H1 (cell line): ENCODE results near the gene BCAP31.

Source experiments
- ZNF274 ChIP-seq: IDR thresholded peaks from 2 replicates; pipeline ENCODE4 v1.7.0; 2012; ENCODE audit warnings: low read length, borderline replicate concordance; ENCODE audit errors: extremely low read depth
- TF ChIP-seq, protein P1 (sequence below), 3 experiments: IDR thresholded peaks; 1 replicate in 2 of 3; 2 replicates in 1 of 3; pipeline versions ENCODE4 v1.5.1 to v1.6.1; 2011; ENCODE audit warnings: low read length in 3 of 3, mild to moderate bottlenecking in 3 of 3, inconsistent platforms in 2 of 3, low read depth in 1 of 3, moderate library complexity in 1 of 3; ENCODE audit not compliant: insufficient read depth in 1 of 3; ENCODE audit errors: control extremely low read depth in 1 of 3

DNA sequence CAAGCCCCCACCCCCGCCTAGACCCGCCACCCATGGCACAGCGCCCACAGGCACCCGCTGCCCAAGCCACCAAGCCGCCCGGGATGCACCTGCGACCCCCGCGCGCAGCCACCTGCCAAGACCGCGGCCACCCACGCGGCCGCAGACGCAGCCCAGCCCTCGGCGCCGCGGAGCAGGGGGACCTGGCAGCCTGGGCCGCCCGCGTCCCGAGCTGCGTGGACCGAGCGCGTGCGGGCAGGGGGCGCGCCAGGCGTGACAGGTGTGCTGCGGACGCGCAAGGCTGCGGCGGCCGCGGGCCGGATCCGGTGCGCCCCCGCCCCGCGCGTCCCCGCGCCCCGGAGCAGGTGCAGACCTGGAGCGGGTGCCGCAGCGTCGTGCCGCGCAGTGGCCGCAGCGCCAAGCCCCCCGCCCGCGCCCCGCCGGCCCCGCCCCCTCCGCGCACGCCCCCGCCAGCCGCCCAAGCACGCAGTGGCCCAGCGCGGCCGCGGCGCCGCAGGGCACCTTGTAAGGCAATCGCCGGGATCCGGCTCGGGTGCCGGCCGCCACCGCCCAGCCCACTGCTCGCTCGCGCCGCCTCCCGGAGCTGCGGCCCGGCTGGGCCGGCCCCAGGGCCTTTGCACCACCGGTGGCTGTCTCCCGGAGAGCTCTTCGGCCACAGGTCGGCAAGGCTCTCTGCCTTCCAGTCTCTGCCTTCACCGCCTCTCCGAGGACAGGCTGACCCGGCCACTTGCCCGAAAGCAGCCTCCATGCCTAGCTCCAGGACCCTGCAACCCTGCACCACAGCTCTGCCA is 50.6 kb downstream of the BCAP31 start, which contains the start of gene PNCK:
- no peak for TF ChIP-seq ZNF274
- TF ChIP-seq, protein P1, sequence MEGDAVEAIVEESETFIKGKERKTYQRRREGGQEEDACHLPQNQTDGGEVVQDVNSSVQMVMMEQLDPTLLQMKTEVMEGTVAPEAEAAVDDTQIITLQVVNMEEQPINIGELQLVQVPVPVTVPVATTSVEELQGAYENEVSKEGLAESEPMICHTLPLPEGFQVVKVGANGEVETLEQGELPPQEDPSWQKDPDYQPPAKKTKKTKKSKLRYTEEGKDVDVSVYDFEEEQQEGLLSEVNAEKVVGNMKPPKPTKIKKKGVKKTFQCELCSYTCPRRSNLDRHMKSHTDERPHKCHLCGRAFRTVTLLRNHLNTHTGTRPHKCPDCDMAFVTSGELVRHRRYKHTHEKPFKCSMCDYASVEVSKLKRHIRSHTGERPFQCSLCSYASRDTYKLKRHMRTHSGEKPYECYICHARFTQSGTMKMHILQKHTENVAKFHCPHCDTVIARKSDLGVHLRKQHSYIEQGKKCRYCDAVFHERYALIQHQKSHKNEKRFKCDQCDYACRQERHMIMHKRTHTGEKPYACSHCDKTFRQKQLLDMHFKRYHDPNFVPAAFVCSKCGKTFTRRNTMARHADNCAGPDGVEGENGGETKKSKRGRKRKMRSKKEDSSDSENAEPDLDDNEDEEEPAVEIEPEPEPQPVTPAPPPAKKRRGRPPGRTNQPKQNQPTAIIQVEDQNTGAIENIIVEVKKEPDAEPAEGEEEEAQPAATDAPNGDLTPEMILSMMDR (IDR thresholded peaks at IDR 0.05; ENCODE audit: control extremely low read depth in 1 of 3, insufficient read depth in 1 of 3, low read depth in 1 of 3, low read length in 3 of 3): no peak
